GM21360 (cell line): ENCODE measurements around the gene PACRG.
"Not testable (repeated sequence)": the region's sequence is repeated elsewhere in the genome, so short reads cannot be mapped to it uniquely, and the experiment has no call there.

Experiments
- ATAC-seq: cut with Tn5 transposase; IDR thresholded peaks from one replicate; pipeline ENCODE4 v1.9.1; 2021; ENCODE audit warnings: mild to moderate bottlenecking, moderate library complexity; ENCODE audit not compliant: unreplicated experiment

The PACRG gene

GRCh38 chr6:162983234-162983633, 255.5 kb downstream of the PACRG start:
- ATAC-seq = not testable (repeated sequence)

DNA sequence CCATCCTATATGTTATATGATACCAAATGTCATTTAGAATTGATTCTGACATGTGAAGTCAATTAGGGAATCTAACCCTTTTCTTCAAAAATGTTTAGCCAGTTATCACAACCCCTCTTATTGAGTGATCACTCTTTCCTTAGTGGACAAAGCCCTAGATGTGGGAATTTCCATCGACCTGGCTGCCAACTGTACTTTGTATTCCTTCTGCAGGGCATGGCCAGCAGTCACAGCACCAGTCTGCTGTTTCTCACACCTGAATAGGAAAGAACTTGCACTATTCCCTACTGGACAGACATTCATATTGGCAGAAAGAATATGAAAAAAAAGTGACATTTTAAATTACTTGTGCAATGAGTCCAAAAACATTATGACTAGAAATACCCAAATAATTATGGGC, 271.0 kb downstream of the PACRG start:
- no peak for ATAC-seq

- no peak for ATAC-seq
These were observed 272.0 kb downstream of the PACRG start for GRCh38 chr6:162999575-163000285.

DNA sequence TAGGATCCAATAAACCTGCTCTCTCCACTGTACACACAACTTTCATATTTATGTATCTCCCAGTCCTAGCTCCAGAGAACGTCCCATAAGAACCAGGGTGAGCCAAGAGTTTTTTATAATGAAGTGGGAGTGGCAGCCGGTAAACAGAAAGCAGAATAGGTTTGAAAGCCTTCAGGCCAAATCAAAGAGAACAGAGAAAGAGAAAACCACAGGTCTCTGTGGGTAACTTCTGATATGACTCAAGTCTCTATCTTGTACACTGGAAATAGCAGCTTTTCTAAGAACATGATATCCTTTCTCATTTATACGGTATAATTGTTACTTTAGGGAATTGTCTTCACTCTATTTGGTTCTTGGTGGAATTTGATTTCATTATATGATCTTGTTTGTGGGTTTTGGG, 273.6 kb downstream of the PACRG start:
- peak; percentile 99 for ATAC-seq

GRCh38 chr6:163008186-163008585, 280.4 kb downstream of the PACRG start:
- ATAC-seq = no peak

- no peak for ATAC-seq
These were observed 280.9 kb downstream of the PACRG start for GRCh38 chr6:163008626-163009025.

DNA sequence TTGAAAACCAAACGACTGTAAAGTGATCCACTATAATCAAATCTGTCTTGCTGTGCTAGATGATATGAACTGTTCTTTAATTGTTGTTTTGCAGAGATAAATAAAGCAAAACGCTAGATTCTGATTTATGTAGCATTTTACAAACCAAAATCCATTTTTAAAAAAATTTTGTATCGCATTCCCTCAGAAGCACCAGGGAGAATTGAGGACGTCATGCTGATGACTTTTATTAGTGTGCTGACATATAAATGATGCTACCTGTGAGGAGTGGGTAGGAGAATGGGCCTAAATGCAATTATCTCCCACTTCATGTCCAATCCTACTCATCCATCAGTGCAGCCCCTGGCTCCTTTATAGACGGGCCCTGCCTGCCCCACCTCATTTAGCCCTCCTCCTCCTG, 282.4 kb downstream of the PACRG start:
- no peak for ATAC-seq

- ATAC-seq = no peak
These were observed 287.0 kb downstream of the PACRG start for GRCh38 chr6:163014736-163015135.

GRCh38 chr6:163017801-163018200, 290.0 kb downstream of the PACRG start:
- no peak for ATAC-seq

- no peak for ATAC-seq
These were observed 292.2 kb downstream of the PACRG start for GRCh38 chr6:163019926-163020325.

- no peak for ATAC-seq
These were observed 293.3 kb downstream of the PACRG start for GRCh38 chr6:163021054-163021453.

DNA sequence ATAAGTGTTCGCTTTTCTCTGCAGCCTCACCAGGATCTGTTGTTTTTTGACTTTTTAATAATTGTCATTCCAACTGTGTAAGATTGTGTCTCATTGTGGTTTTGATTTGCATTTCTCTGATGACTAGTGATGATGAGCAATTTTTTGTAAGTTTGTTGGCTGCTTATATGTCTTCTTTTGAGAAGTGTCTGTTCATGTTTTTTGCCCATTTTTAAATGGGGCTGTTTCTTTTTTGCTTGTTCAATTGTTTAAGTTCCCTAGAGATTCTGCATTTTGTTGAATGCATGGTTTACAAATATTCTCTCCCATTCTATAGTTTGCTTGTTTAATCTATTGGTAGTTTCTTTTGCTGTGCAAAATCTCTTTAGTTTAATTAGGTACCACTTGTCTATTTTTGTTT, 295.9 kb downstream of the PACRG start:
- no peak for ATAC-seq

DNA sequence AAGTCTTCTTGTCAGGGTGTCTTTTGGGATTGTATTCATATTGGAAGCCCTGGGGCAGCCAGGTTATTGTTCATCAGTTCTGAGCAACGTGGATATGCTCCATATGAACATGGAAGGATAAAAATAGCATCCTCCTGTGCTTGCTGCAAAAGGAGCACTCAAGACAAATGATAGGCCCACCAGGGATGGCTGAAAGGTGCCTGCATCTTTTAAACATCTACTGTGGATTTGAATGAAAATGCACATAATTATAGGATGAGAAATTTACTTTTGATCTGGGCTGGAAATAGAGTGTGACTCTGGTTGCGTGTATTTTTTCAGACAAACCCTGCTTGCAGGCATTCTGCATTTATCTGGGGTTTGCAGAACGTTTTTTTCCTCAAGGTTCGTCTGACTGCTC, 299.1 kb downstream of the PACRG start:
- no peak for ATAC-seq

DNA sequence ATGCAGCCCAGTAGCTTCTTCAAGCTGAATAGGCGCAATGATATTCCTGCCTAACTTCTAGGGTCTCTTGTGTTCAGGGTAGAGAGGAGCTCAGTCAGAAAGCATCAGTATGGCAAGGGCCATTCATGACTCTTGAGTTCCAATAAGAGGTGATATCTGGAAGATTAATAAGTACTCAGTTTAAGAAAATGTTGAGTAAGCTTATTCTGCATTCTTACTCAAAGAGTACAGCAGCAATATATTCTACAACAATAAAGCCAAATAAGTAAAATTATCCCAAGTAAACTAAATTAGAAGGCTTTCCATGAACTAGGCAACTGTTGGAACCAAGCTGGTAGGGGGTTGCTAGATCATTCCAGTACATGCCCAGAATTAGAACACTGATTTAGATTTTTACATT, 303.2 kb downstream of the PACRG start:
- ATAC-seq = no peak

DNA sequence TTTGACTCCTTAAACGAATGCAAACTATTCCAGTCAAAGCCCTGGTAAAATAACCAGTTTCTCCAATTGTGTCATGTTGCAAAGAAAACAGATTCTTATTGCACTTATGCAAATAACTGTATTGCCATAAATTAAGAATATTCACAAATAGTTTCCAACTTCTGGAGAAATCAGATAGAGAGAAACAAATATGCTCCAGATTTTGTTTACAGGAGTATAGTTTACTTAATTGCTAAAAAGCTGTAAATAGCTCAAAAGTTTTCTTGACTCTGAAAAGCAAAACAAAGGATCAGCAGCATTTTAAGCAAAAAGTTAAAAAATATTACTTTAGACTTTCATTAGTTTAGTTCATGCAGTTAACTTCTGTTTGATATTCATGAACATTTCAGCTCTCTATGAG, 304.2 kb downstream of the PACRG start:
- no peak for ATAC-seq

- ATAC-seq = no peak
These were observed 308.4 kb downstream of the PACRG start for GRCh38 chr6:163036160-163036645.

- ATAC-seq = no peak
These were observed 310.5 kb downstream of the PACRG start for GRCh38 chr6:163038317-163038716.

- no peak for ATAC-seq
These were observed 320.6 kb downstream of the PACRG start for GRCh38 chr6:163048345-163048744.

- ATAC-seq = no peak
These were observed 326.0 kb downstream of the PACRG start for GRCh38 chr6:163053667-163054344.

- ATAC-seq = no peak
These were observed 326.9 kb downstream of the PACRG start for GRCh38 chr6:163054641-163055040.

DNA sequence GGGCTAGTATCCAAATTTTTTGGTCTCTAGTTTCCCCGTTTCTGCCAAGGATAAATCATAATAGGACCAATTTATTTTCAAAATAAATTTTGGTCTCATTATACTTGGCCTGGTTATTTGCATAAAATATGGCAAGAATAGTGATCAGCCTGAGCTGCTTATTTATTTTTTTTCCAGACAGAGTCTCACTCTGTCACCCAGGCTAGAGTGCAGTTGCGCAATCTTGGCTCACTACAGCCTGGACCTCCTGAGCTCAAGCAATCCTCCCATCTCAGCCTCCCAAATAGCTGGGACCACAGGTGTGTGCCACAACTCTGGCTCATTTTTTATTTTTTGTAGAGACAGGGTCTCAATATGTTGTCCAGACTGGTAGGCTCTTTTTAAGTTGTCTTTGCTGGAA, 329.5 kb downstream of the PACRG start:
- ATAC-seq = no peak

GRCh38 chr6:163062790-163063189, 335.0 kb downstream of the PACRG start:
- no peak for ATAC-seq
